ENCODE measurements around the gene CYB5R4. TPM values are rescaled to one million over a fixed set of nuclear protein-coding genes. Genes with fewer than 3 reads are reported as not detected.

Gene CYB5R4
- total RNA-seq, 6 experiments from 2014 or later, result 3.6 to 7.9 (median 5.1) TPM

DNA sequence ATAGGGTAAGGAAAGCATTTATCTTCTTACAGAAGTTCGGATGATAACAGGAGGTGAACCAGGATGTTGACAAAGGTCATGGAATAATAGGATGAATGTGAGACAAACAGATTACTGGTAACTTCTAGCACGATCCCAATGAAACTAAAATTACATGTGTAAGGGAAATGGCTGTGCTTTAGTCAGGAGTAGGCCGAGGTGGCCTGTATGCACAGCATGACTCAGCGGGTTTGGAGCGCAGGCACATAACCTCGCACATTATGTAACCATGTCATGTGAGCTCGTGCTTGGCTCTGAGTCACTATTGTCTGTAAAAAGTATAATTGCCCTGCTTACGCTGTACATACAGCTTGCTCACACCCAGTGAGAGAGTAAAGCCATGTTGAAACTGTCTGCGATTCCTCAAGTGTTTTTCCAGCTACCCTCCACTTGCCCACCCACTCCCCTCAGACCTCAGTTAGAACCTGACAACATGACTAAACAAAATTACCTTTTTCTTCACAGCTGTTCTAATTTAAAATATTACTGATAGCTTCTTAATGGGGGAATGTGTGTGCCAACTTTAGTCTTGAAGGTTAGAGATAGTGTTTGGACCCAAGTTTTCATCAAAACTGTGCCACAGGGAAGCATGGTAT, 8.2 kb downstream of the CYB5R4 start:
- Histone ChIP-seq H3K36me3 (no peaks in the 10 kb centered on the region), H3K4me1 (no peaks in the 10 kb centered on the region), H3K9me3 (no peaks in the 10 kb centered on the region), H3K4me3 (no peak overlapping the region), H3K27ac (no peak overlapping the region), H3K27me3 (no peaks in the 10 kb centered on the region)
- no peak for TF ChIP-seq POLR2A (IDR thresholded peaks at IDR 0.05)
- TF ChIP-seq, protein P1, sequence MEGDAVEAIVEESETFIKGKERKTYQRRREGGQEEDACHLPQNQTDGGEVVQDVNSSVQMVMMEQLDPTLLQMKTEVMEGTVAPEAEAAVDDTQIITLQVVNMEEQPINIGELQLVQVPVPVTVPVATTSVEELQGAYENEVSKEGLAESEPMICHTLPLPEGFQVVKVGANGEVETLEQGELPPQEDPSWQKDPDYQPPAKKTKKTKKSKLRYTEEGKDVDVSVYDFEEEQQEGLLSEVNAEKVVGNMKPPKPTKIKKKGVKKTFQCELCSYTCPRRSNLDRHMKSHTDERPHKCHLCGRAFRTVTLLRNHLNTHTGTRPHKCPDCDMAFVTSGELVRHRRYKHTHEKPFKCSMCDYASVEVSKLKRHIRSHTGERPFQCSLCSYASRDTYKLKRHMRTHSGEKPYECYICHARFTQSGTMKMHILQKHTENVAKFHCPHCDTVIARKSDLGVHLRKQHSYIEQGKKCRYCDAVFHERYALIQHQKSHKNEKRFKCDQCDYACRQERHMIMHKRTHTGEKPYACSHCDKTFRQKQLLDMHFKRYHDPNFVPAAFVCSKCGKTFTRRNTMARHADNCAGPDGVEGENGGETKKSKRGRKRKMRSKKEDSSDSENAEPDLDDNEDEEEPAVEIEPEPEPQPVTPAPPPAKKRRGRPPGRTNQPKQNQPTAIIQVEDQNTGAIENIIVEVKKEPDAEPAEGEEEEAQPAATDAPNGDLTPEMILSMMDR (IDR thresholded peaks at IDR 0.05), result no peak
- peak in 2 of 3 donors; percentile 44 to 65 for DNase-seq
- peak; percentile 53 to 77 (median 64) for ATAC-seq
- WGBS (ENCODE audit: insufficient coverage, low coverage, low lambda C conversion rate, missing lambda C conversion rate), result 73% methylated on average over 9 of the region's 9 CpGs
- intact Hi-C loops (cut with DNase I), result no loop called here

DNA sequence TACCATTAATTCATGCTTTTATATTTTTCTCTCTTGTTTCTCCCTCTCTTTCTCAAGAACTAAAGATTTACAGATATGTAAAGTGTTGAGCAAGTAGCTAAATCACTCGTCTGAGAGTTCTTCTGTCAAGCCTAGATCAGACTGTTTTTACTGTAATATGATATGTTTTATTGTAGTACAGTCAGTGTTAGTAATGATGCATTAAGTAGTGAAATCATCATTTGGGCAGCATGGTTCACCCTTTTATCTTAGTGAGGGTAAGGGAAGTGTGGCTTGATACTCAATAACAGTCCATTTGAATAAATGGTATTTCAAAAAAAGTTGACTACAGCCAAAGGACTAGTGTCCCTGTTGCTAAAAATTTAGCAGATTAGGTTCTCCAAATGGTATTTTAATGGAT, 9.2 kb downstream of the CYB5R4 start:
- Histone ChIP-seq H3K4me1 (no peaks in the 10 kb centered on the region), H3K36me3 (no peaks in the 10 kb centered on the region), H3K27me3 (no peaks in the 10 kb centered on the region), H3K27ac (no peak overlapping the region), H3K4me3 (no peak overlapping the region), H3K9me3 (no peaks in the 10 kb centered on the region)
- TF ChIP-seq, protein P1 (IDR thresholded peaks at IDR 0.05), result no peak
- TF ChIP-seq POLR2A (IDR thresholded peaks at IDR 0.05), result no peak
- intact Hi-C loops (cut with DNase I), result no loop called here
- ATAC-seq (no peak), DNase-seq (no peak)
- WGBS (ENCODE audit: insufficient coverage, low coverage, low lambda C conversion rate, missing lambda C conversion rate), result 55% methylated on average over 1 of the region's 1 CpG

DNA sequence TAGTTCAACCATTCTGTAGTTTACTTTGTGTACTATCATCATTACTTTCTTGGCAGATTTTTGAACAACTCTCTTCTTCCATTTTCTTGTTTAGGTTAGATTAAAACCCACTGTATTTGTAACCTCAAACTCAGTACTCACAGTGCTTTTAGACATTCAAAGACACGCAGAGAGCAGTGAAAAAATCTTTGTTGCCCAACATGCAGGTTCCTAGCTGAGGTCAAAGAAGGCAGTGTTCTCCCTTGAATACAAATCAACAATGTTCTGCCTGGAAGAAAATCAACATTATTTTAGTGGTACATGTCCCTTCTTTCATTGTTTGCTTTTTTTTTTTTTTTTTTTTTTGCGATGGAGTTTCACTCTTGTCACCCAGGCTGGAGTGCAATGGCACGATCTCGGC, 11.2 kb downstream of the CYB5R4 start:
- Histone ChIP-seq H3K27ac (no peak overlapping the region), H3K9me3 (no peaks in the 10 kb centered on the region), H3K27me3 (no peaks in the 10 kb centered on the region), H3K4me3 (no peak overlapping the region), H3K4me1 (no peaks in the 10 kb centered on the region), H3K36me3 (no peaks in the 10 kb centered on the region)
- intact Hi-C loops (cut with DNase I), result no loop called here
- TF ChIP-seq, protein P1 (IDR thresholded peaks at IDR 0.05), result no peak
- no peak for TF ChIP-seq POLR2A (IDR thresholded peaks at IDR 0.05)
- DNase-seq (no peak), ATAC-seq (peak in 2 of 4 donors; percentile 48 to 67)
- WGBS (ENCODE audit: insufficient coverage, low coverage, low lambda C conversion rate, missing lambda C conversion rate), result 44% methylated on average over 4 of the region's 4 CpGs

DNA sequence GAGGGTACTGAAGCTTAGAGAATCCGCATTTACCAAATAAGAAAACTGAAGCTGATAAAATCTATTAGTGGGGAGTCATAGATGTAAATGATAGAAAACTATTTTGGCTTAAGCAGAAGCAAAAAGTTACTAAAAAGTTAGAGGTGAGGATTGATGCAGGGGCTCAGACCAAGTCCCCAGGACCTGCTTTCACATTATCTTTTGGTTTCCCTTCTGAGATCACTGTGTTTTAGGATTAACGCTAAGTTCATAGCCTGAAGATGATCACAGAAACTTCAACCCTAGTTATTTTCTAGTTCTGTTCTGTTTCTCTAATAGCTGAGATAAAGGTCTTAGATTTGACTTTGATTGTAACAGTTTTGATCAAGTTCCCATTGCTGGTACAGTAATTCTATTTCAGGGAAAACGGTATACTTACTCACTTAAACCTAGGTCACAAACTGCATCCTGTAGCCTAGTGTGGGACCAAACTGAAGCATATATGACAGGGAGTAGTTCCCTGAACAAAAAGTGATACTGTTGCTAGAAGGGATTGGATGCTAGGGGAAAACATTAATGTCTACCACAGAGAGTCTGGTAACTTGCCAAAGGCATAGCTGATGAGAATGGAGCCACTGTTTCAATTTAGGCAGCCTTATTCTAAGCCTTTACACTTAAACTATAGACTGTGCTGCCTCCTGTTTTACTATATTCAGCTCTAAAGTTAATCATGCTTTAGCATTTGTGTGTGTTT, 13.1 kb downstream of the CYB5R4 start:
- Histone ChIP-seq H3K4me3 (no peak overlapping the region), H3K36me3 (no peaks in the 10 kb centered on the region), H3K27ac (no peak overlapping the region), H3K9me3 (no peaks in the 10 kb centered on the region), H3K27me3 (no peaks in the 10 kb centered on the region), H3K4me1 (no peaks in the 10 kb centered on the region)
- intact Hi-C loops (cut with DNase I), result no loop called here
- DNase-seq, result no peak
- ATAC-seq, result no peak
- TF ChIP-seq POLR2A (IDR thresholded peaks at IDR 0.05), result no peak
- TF ChIP-seq, protein P1 (IDR thresholded peaks at IDR 0.05), result no peak
- 95% methylated on average over 3 of the region's 3 CpGs for WGBS (ENCODE audit: insufficient coverage, low coverage, low lambda C conversion rate, missing lambda C conversion rate)

All from right lobe of liver (tissue), 6 donors.